Panc1 (cell line): ENCODE results near the gene GRM3. TPM values are rescaled to one million over a fixed set of nuclear protein-coding genes. Genes with fewer than 3 reads are reported as not detected.

Experiments
- ATAC-seq: fragments of 200-7000 bp; cut with Tn5 transposase; 2 replicates; pipeline ENCODE4 v1.9.1; 2020; ENCODE audit warnings: mild to moderate bottlenecking, moderate library complexity
- BruUV-seq: library from RNA; stranded (reverse); fragments of 400-500 nt; replicated peaks from 2 replicates; lab custom pipeline; 2021; lab: Mats Ljungman, UMichigan
- CTCF ChIA-PET: fragments of 300-600 bp; sonication (Branson Sonifier 250); formaldehyde crosslinking; loops from one replicate; lab custom pipeline; 2022; ENCODE audit warnings: antibody characterized with exemption; lab: Charles Lee
- POLR2A ChIA-PET: fragments of 300-600 bp; sonication (Branson Sonifier 250); formaldehyde crosslinking; loops from one replicate; lab custom pipeline; 2022; ENCODE audit warnings: antibody characterized with exemption; lab: Charles Lee
- DNase-seq: peaks from one replicate; pipeline ENCODE4 v3.0.0-alpha.2; 2010; ENCODE audit warnings: low read depth, low spot score
- H3K27ac ChIP-seq: 2 replicates; pipeline ENCODE4 v1.5.1; 2011; ENCODE audit warnings: mild to moderate bottlenecking, low read length, inconsistent platforms
- H3K27me3 ChIP-seq: fragments of 200-500 bp; sonication (Bioruptor generic); 2 replicates; pipeline ENCODE4 v1.6.0; 2014; ENCODE audit warnings: low read length, inconsistent platforms; ENCODE audit not compliant: control insufficient read depth, insufficient read depth
- H3K36me3 ChIP-seq: fragments of 200-500 bp; sonication (Bioruptor generic); 2 replicates; pipeline ENCODE4 v1.5.1; 2014; ENCODE audit warnings: inconsistent platforms, mild to moderate bottlenecking, low read length, moderate library complexity; ENCODE audit not compliant: control insufficient read depth, insufficient read depth
- H3K4me1 ChIP-seq: 2 replicates; pipeline ENCODE4 v1.5.1; 2011; ENCODE audit warnings: inconsistent platforms, mild to moderate bottlenecking, low read length, moderate library complexity; ENCODE audit not compliant: control insufficient read depth, insufficient read depth
- H3K4me3 ChIP-seq, 2 experiments: 2 replicates each; pipeline ENCODE4 v1.5.1; 2011 to 2012; ENCODE audit warnings: low read depth in 2 of 2, low read length in 2 of 2, mild to moderate bottlenecking in 2 of 2, inconsistent platforms in 1 of 2, moderate library complexity in 1 of 2
- H3K9me3 ChIP-seq: fragments of 200-500 bp; sonication (Bioruptor generic); 2 replicates; pipeline ENCODE4 v1.5.1; 2014; ENCODE audit warnings: low read depth, mild to moderate bottlenecking, inconsistent platforms, low read length, moderate library complexity; ENCODE audit not compliant: control insufficient read depth, insufficient read depth
- POLR2AphosphoS5 ChIP-seq: IDR thresholded peaks from 2 replicates; pipeline ENCODE4 v1.6.1; 2012; ENCODE audit warnings: mild to moderate bottlenecking, low read depth, low read length, moderate library complexity
- REST ChIP-seq, 2 experiments: IDR thresholded peaks; 2 replicates each; pipeline ENCODE4 v1.6.1; 2011 to 2012; ENCODE audit warnings: low read depth in 2 of 2, control low read depth in 1 of 2, low read length in 1 of 2, mild to moderate bottlenecking in 1 of 2, moderate library complexity in 1 of 2; ENCODE audit not compliant: insufficient read depth in 1 of 2
- SIN3A ChIP-seq: IDR thresholded peaks from 2 replicates; pipeline ENCODE4 v1.6.1; 2012; ENCODE audit warnings: low read depth, mild to moderate bottlenecking, low read length, moderate library complexity, borderline replicate concordance; ENCODE audit not compliant: insufficient read depth
- TCF7L2 ChIP-seq: IDR thresholded peaks from 2 replicates; pipeline ENCODE4 v1.6.1; 2011; ENCODE audit warnings: mild to moderate bottlenecking, low read depth, low read length, inconsistent platforms
- in situ Hi-C: cut with HindIII; loops from 2 replicates; pipeline ENCODE4 v1.10.0; 2016; ENCODE audit warnings: low sequenced_read_pairs, low pct_unique_long_range_greater_than_20kb
- intact Hi-C: fragments of 100-400 bp; cut with micrococcal nuclease; formaldehyde crosslinking; loops from one replicate; pipeline ENCODE4 v1.10.0; 2022; ENCODE audit not compliant: unreplicated experiment
- total RNA-seq: library from RNA; stranded (reverse); gene quantifications from one replicate; pipeline ENCODE4 v1.2.1, GENCODE V29; 2021; ENCODE audit not compliant: unreplicated experiment
- TF ChIP-seq, protein P1 (sequence below): fragments of 450-650 bp; IDR thresholded peaks from 2 replicates; pipeline ENCODE4 v1.5.1; 2017; ENCODE audit warnings: mild to moderate bottlenecking

The GRM3 gene
- total RNA-seq, 1 experiment from 2014 or later = not detected

DNA sequence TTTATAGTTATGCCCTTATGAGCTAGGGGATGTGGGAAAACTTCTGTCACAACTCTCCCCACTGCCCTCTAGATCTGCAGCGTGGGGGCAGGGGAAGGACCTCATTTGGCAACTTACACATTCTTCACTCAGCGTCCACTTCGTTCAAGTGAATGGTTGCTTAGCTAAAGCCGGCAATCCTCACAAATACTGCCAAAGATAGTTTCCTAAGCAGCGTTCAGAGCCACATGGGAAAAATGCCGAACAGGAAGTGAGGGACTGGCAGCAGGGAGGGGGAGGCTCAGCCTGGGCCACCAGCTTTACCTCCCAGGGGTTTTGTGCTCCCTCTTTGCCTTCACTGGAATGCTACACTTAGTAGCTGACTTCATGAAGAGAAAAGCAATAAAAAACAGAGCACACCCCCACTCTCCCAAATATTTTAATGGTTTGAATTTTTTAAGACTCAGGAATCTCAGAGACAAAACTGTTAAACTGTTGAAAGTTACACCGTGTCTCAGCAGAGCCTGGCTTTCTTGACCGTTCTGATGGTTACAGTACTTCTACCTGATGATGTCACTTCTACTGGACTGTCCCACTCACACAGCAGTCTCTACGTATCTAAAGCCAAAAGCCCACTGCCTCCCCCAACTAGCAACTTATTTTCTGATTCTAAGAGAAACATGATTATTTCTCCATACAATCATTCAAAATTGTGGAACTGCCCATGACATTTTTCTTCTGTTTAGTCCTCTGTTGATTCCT, 10.4 kb downstream of the GRM3 start:
- H3K4me3 ChIP-seq = peak overlapping the region in 1 of 2 experiments; percentile 10; a peak in 2 of 4 replicates
- intact Hi-C loops = no loop called here
- no peaks in the 10 kb centered on the region for H3K9me3 ChIP-seq
- H3K4me1 ChIP-seq = no peaks in the 10 kb centered on the region
- TF ChIP-seq TCF7L2 = no peak
- TF ChIP-seq REST (IDR thresholded peaks at IDR 0.05; ENCODE audit: insufficient read depth in 1 of 2, low read depth in 2 of 2, low read length in 1 of 2) = no peak
- no peak for TF ChIP-seq SIN3A
- TF ChIP-seq, protein P1, sequence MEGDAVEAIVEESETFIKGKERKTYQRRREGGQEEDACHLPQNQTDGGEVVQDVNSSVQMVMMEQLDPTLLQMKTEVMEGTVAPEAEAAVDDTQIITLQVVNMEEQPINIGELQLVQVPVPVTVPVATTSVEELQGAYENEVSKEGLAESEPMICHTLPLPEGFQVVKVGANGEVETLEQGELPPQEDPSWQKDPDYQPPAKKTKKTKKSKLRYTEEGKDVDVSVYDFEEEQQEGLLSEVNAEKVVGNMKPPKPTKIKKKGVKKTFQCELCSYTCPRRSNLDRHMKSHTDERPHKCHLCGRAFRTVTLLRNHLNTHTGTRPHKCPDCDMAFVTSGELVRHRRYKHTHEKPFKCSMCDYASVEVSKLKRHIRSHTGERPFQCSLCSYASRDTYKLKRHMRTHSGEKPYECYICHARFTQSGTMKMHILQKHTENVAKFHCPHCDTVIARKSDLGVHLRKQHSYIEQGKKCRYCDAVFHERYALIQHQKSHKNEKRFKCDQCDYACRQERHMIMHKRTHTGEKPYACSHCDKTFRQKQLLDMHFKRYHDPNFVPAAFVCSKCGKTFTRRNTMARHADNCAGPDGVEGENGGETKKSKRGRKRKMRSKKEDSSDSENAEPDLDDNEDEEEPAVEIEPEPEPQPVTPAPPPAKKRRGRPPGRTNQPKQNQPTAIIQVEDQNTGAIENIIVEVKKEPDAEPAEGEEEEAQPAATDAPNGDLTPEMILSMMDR = no peak
- no peak for TF ChIP-seq POLR2AphosphoS5
- no peaks in the 10 kb centered on the region for H3K27me3 ChIP-seq
- no peaks in the 10 kb centered on the region for H3K36me3 ChIP-seq
- in situ Hi-C loops = no loop called here
- ChIA-PET POLR2A (no interaction called here), CTCF (no interaction called here)
- ATAC-seq (no peak), DNase-seq (no peak)
- BruUV-seq = no TSS peak
- no peak overlapping the region for H3K27ac ChIP-seq

GRCh38 chr7:86657948-86658347, 14.2 kb downstream of the GRM3 start:
- intact Hi-C loops = no loop called here
- no peak for DNase-seq
- Histone ChIP-seq H3K4me3 (no peak overlapping the region), H3K9me3 (no peaks in the 10 kb centered on the region), H3K36me3 (no peaks in the 10 kb centered on the region), H3K27me3 (no peaks in the 10 kb centered on the region), H3K4me1 (no peaks in the 10 kb centered on the region), H3K27ac (no peak overlapping the region)
- no TSS peak for BruUV-seq
- ATAC-seq = no peak
- ChIA-PET CTCF (no interaction called here), POLR2A (no interaction called here)
- in situ Hi-C loops = no loop called here
- TF ChIP-seq, protein P1 = no peak
- TF ChIP-seq REST (IDR thresholded peaks at IDR 0.05; ENCODE audit: insufficient read depth in 1 of 2, low read depth in 2 of 2, low read length in 1 of 2) (no peak), TCF7L2 (no peak), POLR2AphosphoS5 (no peak), SIN3A (no peak)
